NCI-H146 treated with DMSO at 0.1 percent for 48 hours (cell line): ENCODE data around the gene CCDC190.
"Not testable (repeated sequence)": the region's sequence is repeated elsewhere in the genome, so short reads cannot be mapped to it uniquely, and the experiment has no call there.

Experiments used
- DNase-seq: peaks from one replicate; lab custom pipeline; 2025; ENCODE audit not compliant: unreplicated experiment; lab: John Stamatoyannopoulos, UW

CCDC190 gene

GRCh38 chr1:162878000-162878596, 17.1 kb upstream of the CCDC190 start:
- DNase-seq = peak; percentile 45

- no peak for DNase-seq
Measured at GRCh38 chr1:162877412-162877811, 16.4 kb upstream of the CCDC190 start.

- DNase-seq = no peak
Measured at GRCh38 chr1:162876751-162877150, 15.8 kb upstream of the CCDC190 start.

- peak; percentile 66 for DNase-seq
Measured at GRCh38 chr1:162873671-162874666, 13.0 kb upstream of the CCDC190 start.

- DNase-seq = no peak
Measured at GRCh38 chr1:162872981-162873380, 12.0 kb upstream of the CCDC190 start.

GRCh38 chr1:162871417-162871816, 10.4 kb upstream of the CCDC190 start:
- DNase-seq = not testable (repeated sequence)

GRCh38 chr1:162868972-162869371, 8.0 kb upstream of the CCDC190 start:
- no peak for DNase-seq

- no peak for DNase-seq
Measured at GRCh38 chr1:162861625-162862024, 650 bp upstream of the CCDC190 start.

- no peak for DNase-seq
Measured at GRCh38 chr1:162859191-162859590, 1.8 kb downstream of the CCDC190 start.

GRCh38 chr1:162857850-162858249, 3.1 kb downstream of the CCDC190 start:
- no peak for DNase-seq

- no peak for DNase-seq
Measured at GRCh38 chr1:162856260-162856659, 4.7 kb downstream of the CCDC190 start.

- no peak for DNase-seq
Measured at GRCh38 chr1:162855461-162856150, 5.4 kb downstream of the CCDC190 start.

GRCh38 chr1:162854245-162854882, 6.6 kb downstream of the CCDC190 start:
- peak; percentile 61 for DNase-seq

GRCh38 chr1:162851341-162851740, 9.6 kb downstream of the CCDC190 start:
- DNase-seq = no peak

- DNase-seq = no peak
Measured at GRCh38 chr1:162849711-162850110, 11.3 kb downstream of the CCDC190 start.

- DNase-seq = peak; percentile 54
Measured at GRCh38 chr1:162847839-162848453, 13.0 kb downstream of the CCDC190 start.

- DNase-seq = no peak
Measured at GRCh38 chr1:162846256-162847212, 14.4 kb downstream of the CCDC190 start.

GRCh38 chr1:162844153-162844552, 16.8 kb downstream of the CCDC190 start:
- DNase-seq = no peak

GRCh38 chr1:162840250-162840839, 20.6 kb downstream of the CCDC190 start:
- no peak for DNase-seq
